ENCODE results near the gene AEBP1. TPM values are rescaled to one million over a fixed set of nuclear protein-coding genes. Genes with fewer than 3 reads are reported as not detected.

AEBP1 gene
- total RNA-seq, 1 donor: 148 TPM

GRCh38 chr7:44095781-44096180, 8.4 kb upstream of the AEBP1 start:
- no peak overlapping the region for H3K4me3 ChIP-seq (ENCODE audit: low read depth, low read length)
- DNase-seq (ENCODE audit: low read depth): no peak
- TF ChIP-seq, protein P1, sequence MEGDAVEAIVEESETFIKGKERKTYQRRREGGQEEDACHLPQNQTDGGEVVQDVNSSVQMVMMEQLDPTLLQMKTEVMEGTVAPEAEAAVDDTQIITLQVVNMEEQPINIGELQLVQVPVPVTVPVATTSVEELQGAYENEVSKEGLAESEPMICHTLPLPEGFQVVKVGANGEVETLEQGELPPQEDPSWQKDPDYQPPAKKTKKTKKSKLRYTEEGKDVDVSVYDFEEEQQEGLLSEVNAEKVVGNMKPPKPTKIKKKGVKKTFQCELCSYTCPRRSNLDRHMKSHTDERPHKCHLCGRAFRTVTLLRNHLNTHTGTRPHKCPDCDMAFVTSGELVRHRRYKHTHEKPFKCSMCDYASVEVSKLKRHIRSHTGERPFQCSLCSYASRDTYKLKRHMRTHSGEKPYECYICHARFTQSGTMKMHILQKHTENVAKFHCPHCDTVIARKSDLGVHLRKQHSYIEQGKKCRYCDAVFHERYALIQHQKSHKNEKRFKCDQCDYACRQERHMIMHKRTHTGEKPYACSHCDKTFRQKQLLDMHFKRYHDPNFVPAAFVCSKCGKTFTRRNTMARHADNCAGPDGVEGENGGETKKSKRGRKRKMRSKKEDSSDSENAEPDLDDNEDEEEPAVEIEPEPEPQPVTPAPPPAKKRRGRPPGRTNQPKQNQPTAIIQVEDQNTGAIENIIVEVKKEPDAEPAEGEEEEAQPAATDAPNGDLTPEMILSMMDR (IDR thresholded peaks at IDR 0.05; ENCODE audit: insufficient read depth, low read depth, low read length): no peak

DNA sequence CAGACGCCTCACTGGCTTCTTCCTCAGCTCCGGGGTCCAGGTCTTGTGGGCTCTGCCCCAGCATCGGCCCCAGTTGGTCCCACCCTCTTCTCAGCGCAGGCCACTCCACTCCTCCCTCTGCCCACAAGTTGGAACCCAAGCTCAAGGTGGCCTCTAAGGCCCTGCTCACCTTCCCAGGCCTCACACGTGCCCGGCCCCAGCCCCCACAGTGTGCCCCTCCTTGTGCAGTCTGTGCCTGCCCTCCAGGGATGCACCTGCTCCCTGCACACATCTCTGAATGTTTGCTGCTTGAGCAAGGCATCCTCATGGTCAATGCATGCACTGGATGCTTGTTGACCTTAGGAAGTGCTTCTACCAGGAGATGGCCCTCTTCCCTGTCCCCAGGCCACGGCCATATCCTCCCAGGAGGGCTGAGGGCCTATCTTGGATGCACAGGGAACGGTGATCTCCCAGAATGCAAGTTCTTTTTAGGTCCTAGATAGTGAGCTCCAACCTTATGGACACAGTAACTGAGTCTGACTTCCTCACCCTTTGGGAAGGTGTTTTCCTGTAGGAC, 7.7 kb upstream of the AEBP1 start:
- H3K4me3 ChIP-seq (ENCODE audit: low read depth, low read length): no peak overlapping the region
- DNase-seq (ENCODE audit: low read depth): no peak
- TF ChIP-seq, protein P1 (IDR thresholded peaks at IDR 0.05; ENCODE audit: insufficient read depth, low read depth, low read length): no peak

DNA sequence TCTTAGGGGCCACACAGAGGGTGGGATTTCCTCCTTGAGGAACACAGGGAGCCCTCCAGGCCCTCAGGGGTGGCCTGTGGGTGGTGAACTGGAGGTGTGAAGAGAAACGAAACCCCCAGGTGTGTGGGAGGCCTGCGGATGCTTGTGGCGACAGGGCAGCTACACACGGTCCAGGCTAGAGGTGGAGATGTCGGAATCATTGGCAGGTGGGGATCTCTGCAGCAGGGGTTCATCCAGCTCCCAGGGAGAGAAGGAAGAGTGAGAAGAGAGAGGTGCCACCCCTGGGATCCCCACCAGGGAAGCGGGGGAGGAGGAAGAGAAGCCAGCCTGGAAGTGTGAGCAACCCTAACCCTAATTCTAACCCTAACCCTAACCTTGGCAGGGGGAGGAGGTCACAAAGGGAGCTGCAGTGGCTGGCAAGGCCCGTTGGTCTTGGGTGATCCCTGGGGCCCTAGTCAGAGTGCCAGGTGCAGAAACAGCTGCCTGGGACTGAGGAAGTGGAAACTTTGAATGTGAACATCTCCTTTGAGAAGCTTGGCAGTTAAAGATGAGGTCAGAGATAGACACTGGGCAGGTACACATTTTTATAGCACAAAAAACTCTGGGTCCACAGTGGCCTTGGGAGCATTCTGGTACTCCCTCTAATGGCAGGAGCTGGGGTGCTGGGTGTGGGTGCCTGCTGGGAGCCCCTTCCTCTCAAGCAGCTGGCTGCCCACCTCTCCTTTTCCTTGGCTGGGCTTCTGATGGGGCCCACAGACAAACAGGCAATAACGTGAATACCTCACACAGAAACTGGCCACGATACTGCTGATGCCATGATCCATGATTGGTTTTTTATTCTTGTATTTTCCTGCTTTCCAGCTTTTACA, 6.8 kb upstream of the AEBP1 start:
- TF ChIP-seq, protein P1 (IDR thresholded peaks at IDR 0.05; ENCODE audit: insufficient read depth, low read depth, low read length): no peak
- no peak overlapping the region for H3K4me3 ChIP-seq (ENCODE audit: low read depth, low read length)
- no peak for DNase-seq (ENCODE audit: low read depth)

GRCh38 chr7:44098092-44099068, 5.8 kb upstream of the AEBP1 start:
- no peak overlapping the region for H3K4me3 ChIP-seq (ENCODE audit: low read depth, low read length)
- TF ChIP-seq, protein P1 (IDR thresholded peaks at IDR 0.05; ENCODE audit: insufficient read depth, low read depth, low read length): no peak
- DNase-seq (ENCODE audit: low read depth): no peak

DNA sequence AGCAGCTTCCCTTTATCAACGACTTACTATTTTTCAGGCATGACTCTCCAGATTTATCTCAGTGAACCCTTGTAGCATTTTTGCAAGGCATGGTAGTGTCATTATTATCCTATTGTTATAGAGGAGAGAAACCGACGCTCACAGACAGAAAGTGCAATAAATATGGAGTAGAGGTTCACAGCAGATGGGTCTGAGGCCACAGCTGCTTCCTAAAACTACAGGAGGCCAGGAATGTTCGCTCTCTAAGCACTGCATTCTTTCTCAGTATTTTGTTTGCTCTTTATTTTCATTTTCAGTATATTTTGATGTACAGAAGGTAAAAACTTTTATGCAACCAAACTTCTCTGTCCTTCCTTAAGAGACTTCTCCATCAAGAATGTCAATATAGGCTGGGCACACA, 4.5 kb upstream of the AEBP1 start:
- TF ChIP-seq, protein P1 (IDR thresholded peaks at IDR 0.05; ENCODE audit: insufficient read depth, low read depth, low read length): no peak
- no peak for DNase-seq (ENCODE audit: low read depth)

GRCh38 chr7:44100458-44101302, 3.5 kb upstream of the AEBP1 start:
- DNase-seq (ENCODE audit: low read depth): peak; percentile 94
- TF ChIP-seq, protein P1 (IDR thresholded peaks at IDR 0.05; ENCODE audit: insufficient read depth, low read depth, low read length): no peak
- no peak overlapping the region for H3K4me3 ChIP-seq (ENCODE audit: low read depth, low read length)

More for the DNA sequence above, 4.5 kb upstream of the AEBP1 start:
- H3K4me3 ChIP-seq (ENCODE audit: low read depth, low read length): no peak overlapping the region
